Measurements from ENCODE around the gene CDC7. TPM values are rescaled to one million over a fixed set of nuclear protein-coding genes. Genes with fewer than 3 reads are reported as not detected.

The CDC7 gene
- total and polyA plus RNA-seq, 2 donors (not counting 1 experiment from before 2014, with no cell fraction given), result 3.1 to 5.1 TPM

- H3K79me2 ChIP-seq (ENCODE audit: control insufficient read depth, insufficient read depth, low read length), result no peaks in the 10 kb centered on the region
- peaks cover 4% of the 10 kb centered on the region for H3K27me3 ChIP-seq (ENCODE audit: control insufficient read depth, insufficient read depth, low read length)
- H4K20me1 ChIP-seq (ENCODE audit: control insufficient read depth, extremely low read depth, insufficient read depth, low read length), result no peaks in the 10 kb centered on the region
- H3K4me2 ChIP-seq (ENCODE audit: extremely low read depth, insufficient read depth, low read length), result no peak overlapping the region
- H3K36me3 ChIP-seq (ENCODE audit: control insufficient read depth, insufficient read depth, low read length), result no peaks in the 10 kb centered on the region
- no peak for DNase-seq (ENCODE audit: low read depth in 2 of 2)
- no peak overlapping the region for H3K27ac ChIP-seq (ENCODE audit: insufficient read depth, low read length)
- TF ChIP-seq EZH2 (IDR thresholded peaks at IDR 0.05; ENCODE audit: low read length, missing control alignments) (no peak), CTCF (conservative IDR thresholded peaks at IDR 0.05 in 1 of 2, IDR thresholded peaks at IDR 0.05 in 1 of 2; ENCODE audit: low read depth in 1 of 2, low read length in 2 of 2) (no peak)
- no peaks in the 10 kb centered on the region for H3K9me3 ChIP-seq (ENCODE audit: control insufficient read depth, insufficient read depth, low read depth, low read length)
- H3K4me3 ChIP-seq (replicated peaks in 1 of 4; ENCODE audit: control extremely low read depth in 1 of 4, insufficient read depth in 1 of 4, low read depth in 3 of 4, low read length in 4 of 4), result no peak overlapping the region
- no peaks in the 10 kb centered on the region for H3K4me1 ChIP-seq (ENCODE audit: control insufficient read depth, extremely low read depth, insufficient read depth, low read length)
- H2AFZ ChIP-seq (ENCODE audit: low read length), result no peak overlapping the region
- no peak overlapping the region for H3K9ac ChIP-seq (ENCODE audit: insufficient read depth, low read length)
Observed at GRCh38 chr1:91487469-91487868, 13.2 kb upstream of the CDC7 start.

GRCh38 chr1:91490501-91490900 is 10.2 kb upstream of the CDC7 start:
- peak in 1 of 2 donors; percentile 18 for DNase-seq (ENCODE audit: low read depth in 2 of 2)
- Histone ChIP-seq H3K9me3 (ENCODE audit: control insufficient read depth, insufficient read depth, low read depth, low read length) (no peaks in the 10 kb centered on the region), H3K79me2 (ENCODE audit: control insufficient read depth, insufficient read depth, low read length) (no peaks in the 10 kb centered on the region), H4K20me1 (ENCODE audit: control insufficient read depth, extremely low read depth, insufficient read depth, low read length) (no peaks in the 10 kb centered on the region), H3K27ac (ENCODE audit: insufficient read depth, low read length) (no peak overlapping the region), H3K4me3 (replicated peaks in 1 of 4; ENCODE audit: control extremely low read depth in 1 of 4, insufficient read depth in 1 of 4, low read depth in 3 of 4, low read length in 4 of 4) (no peak overlapping the region), H3K4me1 (ENCODE audit: control insufficient read depth, extremely low read depth, insufficient read depth, low read length) (no peaks in the 10 kb centered on the region), H2AFZ (ENCODE audit: low read length) (no peak overlapping the region), H3K9ac (ENCODE audit: insufficient read depth, low read length) (no peak overlapping the region), H3K36me3 (ENCODE audit: control insufficient read depth, insufficient read depth, low read length) (no peaks in the 10 kb centered on the region), H3K4me2 (ENCODE audit: extremely low read depth, insufficient read depth, low read length) (no peak overlapping the region), H3K27me3 (ENCODE audit: control insufficient read depth, insufficient read depth, low read length) (peaks cover 4% of the 10 kb centered on the region)
- TF ChIP-seq EZH2 (IDR thresholded peaks at IDR 0.05; ENCODE audit: low read length, missing control alignments), result no peak
- TF ChIP-seq CTCF (conservative IDR thresholded peaks at IDR 0.05 in 1 of 2, IDR thresholded peaks at IDR 0.05 in 1 of 2; ENCODE audit: low read depth in 1 of 2, low read length in 2 of 2), result no peak

- Histone ChIP-seq H4K20me1 (ENCODE audit: control insufficient read depth, extremely low read depth, insufficient read depth, low read length) (no peaks in the 10 kb centered on the region), H3K9me3 (ENCODE audit: control insufficient read depth, insufficient read depth, low read depth, low read length) (no peaks in the 10 kb centered on the region), H3K4me2 (ENCODE audit: extremely low read depth, insufficient read depth, low read length) (no peak overlapping the region), H3K4me3 (replicated peaks in 1 of 4; ENCODE audit: control extremely low read depth in 1 of 4, insufficient read depth in 1 of 4, low read depth in 3 of 4, low read length in 4 of 4) (no peak overlapping the region), H3K9ac (ENCODE audit: insufficient read depth, low read length) (no peak overlapping the region), H2AFZ (ENCODE audit: low read length) (no peak overlapping the region), H3K79me2 (ENCODE audit: control insufficient read depth, insufficient read depth, low read length) (peaks cover 11% of the 10 kb centered on the region), H3K27me3 (ENCODE audit: control insufficient read depth, insufficient read depth, low read length) (no peaks in the 10 kb centered on the region), H3K27ac (ENCODE audit: insufficient read depth, low read length) (no peak overlapping the region), H3K4me1 (ENCODE audit: control insufficient read depth, extremely low read depth, insufficient read depth, low read length) (peaks cover 13% of the 10 kb centered on the region), H3K36me3 (ENCODE audit: control insufficient read depth, insufficient read depth, low read length) (no peaks in the 10 kb centered on the region)
- no peak for DNase-seq (ENCODE audit: low read depth in 2 of 2)
- no peak for TF ChIP-seq CTCF (conservative IDR thresholded peaks at IDR 0.05 in 1 of 2, IDR thresholded peaks at IDR 0.05 in 1 of 2; ENCODE audit: low read depth in 1 of 2, low read length in 2 of 2)
- no peak for TF ChIP-seq EZH2 (IDR thresholded peaks at IDR 0.05; ENCODE audit: low read length, missing control alignments)
Observed at GRCh38 chr1:91498035-91498434, 2.6 kb upstream of the CDC7 start.
